Measurements from ENCODE around the gene NACC2.

GRCh38 chr9:136110082-136111061, 15.3 kb upstream of the NACC2 start:
- TF ChIP-seq, protein P1, sequence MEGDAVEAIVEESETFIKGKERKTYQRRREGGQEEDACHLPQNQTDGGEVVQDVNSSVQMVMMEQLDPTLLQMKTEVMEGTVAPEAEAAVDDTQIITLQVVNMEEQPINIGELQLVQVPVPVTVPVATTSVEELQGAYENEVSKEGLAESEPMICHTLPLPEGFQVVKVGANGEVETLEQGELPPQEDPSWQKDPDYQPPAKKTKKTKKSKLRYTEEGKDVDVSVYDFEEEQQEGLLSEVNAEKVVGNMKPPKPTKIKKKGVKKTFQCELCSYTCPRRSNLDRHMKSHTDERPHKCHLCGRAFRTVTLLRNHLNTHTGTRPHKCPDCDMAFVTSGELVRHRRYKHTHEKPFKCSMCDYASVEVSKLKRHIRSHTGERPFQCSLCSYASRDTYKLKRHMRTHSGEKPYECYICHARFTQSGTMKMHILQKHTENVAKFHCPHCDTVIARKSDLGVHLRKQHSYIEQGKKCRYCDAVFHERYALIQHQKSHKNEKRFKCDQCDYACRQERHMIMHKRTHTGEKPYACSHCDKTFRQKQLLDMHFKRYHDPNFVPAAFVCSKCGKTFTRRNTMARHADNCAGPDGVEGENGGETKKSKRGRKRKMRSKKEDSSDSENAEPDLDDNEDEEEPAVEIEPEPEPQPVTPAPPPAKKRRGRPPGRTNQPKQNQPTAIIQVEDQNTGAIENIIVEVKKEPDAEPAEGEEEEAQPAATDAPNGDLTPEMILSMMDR (IDR thresholded peaks at IDR 0.05) = peak in 2 of 4 experiments; percentile 15 to 38
- no peak for TF ChIP-seq POLR2A (IDR thresholded peaks at IDR 0.05)

All from prostate gland (tissue), 2 donors.